COLO829 (cell line): ENCODE results near the gene TMED8.
A peak's percentile ranks its signal among the peaks of the same experiment; 100 is the strongest.
"Not testable (repeated sequence)": the region's sequence is repeated elsewhere in the genome, so short reads cannot be mapped to it uniquely, and the experiment has no call there.

Experiments
- DNase-seq: peaks from one replicate; pipeline ENCODE4 v3.0.0; 2012; ENCODE audit warnings: low spot score

Gene TMED8

DNA sequence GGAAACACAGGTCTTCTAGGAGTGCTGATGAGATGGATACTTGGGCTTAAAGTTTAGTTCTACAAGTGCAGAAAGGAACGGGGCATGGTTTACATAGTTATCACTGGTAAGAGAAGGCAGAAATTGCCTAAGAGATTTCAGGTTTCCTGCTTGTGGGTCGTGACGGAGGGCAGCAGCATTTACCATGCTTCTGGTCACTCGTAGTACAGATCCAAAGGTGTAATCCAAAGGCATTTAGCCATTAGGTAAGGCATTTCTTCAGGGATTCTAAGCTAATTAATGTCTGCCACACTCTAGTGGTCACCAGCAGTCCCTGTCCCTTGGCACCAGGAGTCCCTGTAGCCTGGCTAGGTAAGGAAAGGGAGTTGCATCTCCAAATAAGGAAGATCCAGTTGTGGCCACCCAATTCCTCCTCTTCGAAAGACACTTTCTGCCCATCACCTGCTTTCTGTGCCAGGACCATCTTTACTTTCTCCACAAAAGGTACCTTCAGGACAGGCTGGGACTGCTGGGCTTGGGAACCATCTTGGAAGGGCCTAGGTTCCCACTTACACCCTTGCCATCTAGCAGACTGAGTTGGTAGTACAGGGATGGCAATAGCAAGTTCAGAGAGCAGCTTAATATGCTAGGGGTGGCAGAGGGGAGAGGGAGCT, 54.5 kb downstream of the TMED8 start:
- no peak for DNase-seq

DNA sequence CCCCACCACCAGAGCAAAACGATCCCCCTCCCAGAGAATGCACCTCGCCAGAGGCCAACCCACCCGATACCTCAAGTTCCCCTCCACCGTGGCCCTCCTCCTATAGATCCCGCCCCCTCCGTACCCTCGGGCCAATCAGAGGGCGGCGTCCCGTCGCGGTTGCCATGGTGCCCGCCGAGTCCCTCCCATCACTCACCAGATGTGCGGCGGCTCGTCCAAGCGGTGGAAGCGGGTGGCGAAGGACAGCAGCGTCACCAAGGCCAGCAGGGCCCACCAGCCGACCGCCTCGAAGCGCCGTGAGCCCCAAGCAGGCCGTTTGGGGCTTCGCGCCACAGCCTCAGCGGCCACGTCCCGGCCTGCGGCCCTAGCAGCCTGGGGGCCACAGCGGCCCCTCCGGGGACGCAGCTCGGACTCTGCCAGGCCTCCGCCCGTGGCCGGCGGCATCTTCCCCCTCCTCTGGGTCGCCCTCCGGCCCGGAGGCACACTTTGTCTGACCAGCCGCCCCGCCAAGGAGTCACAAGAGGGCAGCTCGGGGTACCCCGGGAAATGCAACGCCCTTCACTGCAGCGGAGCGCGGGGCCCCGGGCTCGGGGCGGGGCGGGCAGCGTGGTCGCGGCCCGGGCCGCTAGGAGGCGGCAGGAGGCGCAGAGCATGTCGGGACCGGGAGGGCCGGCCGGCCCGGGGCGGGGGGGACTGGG, 56.5 kb downstream of the TMED8 start, which contains the start of gene POMT2:
Gene POMT2, minus strand, starts transcription at position 646 of the 698 bp plus-strand sequence. Its CDS starts 202 bp downstream, at position 444.
- DNase-seq = peak; percentile 71

DNA sequence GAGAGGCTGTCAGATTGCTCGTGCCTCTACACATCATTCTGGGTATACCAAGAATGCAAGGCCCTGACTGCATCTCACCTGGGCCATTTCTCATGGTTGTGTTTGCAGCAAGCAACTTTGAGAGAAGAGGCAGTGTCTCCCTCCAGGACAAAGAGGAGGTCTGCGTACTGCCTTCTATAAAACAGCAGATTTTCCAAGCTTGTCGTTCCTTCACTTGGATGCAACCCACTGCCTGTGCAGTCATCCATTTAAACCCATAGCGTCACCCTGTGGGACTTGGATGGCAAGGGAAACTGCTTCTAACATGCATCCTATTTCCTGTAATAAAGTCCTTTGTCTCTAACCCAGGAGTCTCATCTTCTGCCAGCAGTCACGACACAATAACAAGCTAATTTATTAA, 57.5 kb downstream of the TMED8 start:
- DNase-seq = no peak

DNA sequence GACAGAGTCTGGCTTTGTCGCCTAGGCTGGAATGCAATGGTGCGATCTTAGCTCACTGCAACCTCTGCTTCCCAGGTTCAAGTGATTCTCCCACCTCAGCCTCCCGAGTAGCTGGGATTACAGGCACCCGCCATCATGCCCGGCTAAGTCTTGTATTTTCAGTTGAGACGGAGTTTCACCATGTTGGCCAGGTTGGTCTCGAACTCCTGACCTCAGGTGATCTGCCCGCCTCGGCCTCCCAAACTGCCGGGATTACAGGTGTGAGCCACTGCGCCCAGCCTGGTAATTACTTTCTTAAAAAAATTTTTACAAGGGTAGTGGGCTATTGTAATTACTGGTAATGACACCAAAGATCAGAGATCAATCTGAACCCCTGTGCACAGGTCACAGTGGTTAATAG, 58.1 kb downstream of the TMED8 start:
- not testable (repeated sequence) for DNase-seq

DNA sequence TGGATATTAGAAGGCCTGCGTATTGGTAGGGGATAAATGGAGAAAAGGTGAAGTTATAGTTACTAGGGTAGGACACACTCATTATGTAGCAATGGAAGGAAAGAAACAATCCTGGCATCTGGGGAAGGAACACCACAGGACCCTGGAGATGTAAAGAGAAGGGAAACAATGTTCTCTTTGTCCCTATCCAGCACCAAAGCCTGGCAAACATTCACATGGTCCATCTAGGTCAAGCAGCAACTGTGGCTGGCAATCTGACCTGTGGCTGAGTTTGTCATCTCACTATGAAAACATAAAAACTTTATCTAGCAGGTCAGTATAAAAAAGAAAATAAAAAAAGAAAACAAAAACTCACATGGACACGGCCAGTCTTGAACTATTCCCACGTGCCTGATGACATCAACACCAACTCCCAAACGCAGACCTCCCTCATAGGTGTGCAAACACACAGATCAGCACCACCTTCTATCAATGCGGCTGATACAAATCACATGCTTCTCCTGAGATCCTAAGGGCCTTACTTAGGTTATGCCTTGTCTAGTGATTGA, 58.8 kb downstream of the TMED8 start:
- peak; percentile 86 for DNase-seq

DNA sequence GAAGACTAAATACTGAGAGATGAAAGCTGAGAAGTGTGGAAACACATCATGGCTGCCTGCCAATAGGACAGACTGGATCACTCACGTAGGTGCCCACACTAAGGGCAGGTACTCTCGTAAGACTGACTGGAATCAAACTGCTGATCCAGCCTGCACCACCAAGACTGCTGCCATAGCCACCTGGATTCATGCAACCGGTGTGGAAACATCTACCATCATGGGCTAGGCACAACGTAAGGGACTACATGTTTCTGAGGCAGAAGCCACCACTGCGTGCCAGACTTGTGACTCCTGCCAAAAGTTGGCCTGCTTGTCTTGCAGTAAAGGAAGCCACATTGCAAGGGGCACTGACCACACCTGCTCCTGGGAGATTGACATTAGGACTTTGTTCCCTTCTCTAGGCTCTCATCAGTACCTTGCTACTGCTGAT, 60.0 kb downstream of the TMED8 start:
- no peak for DNase-seq

DNA sequence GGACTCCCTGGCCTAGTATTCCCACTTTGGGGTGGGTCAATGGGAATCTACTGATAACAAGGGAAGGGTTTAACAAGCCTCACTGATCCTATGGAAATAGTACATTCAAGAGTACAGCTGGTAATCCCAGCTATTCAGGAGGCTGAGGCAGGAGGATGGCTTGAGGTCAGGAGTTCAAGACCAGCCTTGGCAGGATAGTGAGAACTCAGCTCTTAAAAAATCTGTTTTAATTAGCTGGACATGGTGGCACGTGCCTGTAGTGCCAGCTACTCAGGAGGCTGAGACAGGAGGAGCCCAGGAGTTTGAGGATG, 60.7 kb downstream of the TMED8 start:
- DNase-seq = no peak

DNA sequence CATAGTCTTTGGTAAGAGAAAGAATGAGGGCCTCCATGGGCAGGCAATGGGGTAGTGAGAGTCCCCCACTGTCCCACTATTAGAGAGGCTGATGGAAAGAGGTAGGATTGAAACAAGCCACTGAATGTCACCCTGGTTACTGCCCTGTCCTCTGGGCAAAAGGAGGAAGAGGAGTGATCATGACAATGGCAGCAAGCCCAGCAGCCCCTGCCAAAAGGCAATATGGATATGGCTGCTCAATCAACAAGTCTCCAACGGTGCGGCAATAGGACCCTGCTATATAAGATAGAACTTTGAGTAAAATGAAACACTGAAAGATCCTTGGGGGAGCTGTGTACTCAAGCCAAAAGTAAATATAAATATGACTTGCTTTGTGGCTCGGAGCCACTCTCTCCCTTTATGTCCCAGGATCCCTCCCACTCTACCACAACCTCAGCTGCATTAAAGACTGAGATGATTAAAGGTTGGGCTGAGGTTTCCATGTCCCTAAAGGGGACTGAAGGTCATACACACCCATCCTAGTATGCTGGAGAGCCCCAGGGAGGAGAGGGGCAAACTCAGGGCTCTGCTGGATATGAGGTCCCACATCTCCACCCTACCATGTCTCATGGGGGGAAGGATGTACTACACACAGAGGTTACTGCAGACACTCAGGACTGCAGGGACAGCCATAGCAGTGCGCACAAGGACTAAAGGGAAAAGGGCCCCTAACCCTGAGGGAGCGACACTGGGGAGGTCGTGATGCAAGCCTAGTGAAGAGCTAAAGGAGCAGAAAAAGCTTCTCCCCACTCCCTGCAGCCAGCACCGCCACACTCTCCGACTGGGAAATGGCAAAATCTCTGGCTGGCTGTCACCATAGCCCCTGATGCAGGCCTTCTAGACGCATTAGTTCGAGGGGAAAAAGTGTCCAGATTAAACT, 62.1 kb downstream of the TMED8 start:
- no peak for DNase-seq

DNA sequence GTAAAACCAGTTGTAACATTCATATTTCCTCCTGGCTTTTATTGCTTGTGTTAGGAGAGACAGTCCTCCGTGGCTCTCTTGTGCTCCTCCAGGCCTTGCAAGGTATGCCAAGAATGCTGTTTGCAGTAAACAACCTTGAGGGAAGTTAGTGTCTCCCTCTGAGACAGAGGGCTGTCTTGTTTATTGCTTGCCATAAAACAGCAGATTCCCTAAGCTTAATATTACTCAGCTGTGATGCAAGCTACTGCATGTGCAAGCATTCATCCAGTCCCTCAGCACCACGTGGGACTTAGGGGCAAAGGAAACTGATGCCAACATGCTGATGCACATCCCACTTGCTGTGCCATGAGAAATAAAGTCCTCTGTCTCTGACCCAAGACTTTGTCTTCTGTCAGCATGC, 62.9 kb downstream of the TMED8 start:
- DNase-seq = peak; percentile 49

DNA sequence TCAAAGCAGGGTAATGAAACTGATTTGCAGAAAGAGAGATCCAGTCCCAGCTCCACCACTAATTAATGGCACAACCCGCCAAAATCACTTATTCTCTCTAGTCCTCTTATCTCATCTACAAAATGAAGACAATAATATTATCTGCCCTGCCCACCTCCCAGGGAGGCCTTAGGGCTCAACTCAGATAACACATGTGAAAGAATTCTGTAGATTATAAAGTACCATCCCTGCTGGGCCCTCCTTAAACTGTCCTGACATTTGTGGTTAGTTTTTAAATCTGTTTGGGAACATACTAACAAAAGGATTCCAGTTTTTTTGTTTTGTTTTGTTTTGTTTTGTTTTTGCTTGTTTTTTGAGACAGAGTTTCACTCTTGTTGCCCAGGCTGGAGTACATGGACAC, 63.5 kb downstream of the TMED8 start:
- DNase-seq = no peak

DNA sequence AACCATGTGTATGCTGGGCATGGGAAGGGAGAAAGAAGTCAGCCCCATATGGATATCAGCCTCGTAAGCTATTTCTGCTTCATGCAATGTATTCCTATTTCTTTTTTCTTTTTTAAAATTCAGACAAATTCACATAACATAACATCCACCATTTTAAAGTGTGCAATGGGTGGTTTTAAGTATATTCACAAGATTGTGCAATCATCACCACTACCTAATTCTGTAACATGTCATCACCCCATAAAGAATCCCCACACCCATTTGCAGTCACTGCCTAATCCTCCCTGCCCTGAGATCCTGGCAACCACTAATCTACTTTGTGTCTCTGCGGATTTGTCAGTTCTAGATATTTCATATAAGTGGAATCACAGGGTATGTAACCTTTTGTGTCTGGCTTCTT, 65.7 kb downstream of the TMED8 start:
- DNase-seq = no peak

DNA sequence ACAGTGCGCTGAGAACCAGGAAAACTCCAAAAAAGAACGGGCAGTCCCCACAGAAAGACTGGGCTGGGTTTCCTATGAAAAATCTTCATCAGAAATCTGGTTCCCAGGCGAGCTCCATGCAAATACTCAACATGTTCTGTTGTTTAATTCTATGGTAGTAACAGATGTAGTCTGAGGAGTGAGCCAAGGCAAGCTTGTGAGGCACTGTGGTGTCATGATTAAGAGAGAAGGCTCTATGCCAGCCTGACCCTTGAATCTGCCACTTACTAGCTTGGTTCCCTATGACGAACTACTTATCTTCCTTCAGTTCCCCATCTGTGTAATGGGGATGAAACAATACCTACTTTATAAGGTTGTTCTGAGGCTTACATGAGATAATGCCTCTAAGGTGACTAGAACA, 66.9 kb downstream of the TMED8 start:
- DNase-seq = no peak

DNA sequence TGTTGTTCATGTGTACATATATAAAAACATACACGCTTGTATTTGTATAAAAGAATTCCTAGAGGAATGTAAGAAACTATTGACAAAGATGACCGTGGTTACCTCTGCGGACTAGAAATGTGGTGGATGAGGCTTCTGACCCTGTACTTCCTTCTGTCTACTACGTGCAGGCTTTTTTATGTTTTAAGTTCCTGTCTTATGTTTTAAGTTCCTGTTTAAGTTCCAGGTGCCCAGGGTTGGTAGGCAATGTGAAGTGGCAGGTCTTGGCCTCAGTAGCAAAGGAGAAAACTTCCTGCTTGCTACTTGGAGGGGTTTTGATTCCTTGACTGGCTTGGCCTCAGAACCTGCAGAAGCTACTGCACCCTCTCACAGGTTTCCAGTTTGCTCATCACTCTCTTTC, 67.8 kb downstream of the TMED8 start:
- no peak for DNase-seq

DNA sequence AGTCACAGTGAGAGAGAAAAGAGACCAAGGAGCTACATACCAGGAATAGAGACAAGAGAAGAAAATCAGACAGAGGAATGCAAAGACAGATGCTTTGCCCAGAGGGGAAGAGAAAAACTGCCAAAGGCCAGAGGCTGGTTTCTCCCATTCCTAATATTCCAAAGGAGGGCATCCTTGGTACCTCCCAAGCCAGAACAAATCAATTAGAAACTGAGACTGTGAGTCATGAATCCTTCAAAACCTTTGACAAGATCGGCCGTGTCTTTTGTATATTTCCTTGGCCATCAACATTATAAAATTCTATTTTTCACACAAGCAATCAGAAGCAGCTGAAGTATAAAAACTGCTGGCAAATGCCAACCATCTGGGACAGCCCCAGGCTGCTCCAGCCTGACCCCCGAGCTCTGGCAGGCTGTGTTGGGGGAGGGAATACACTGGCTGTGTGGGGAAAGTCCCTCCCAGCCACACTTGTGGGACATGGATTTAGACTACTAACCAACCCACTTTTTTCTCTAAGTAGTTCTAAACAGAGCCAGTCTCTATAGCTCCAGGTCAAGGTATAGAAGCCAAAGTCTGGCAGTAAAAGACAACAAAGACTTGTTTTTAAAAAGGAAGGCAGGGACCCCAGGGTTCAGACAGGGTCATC, 69.9 kb downstream of the TMED8 start:
- peak; percentile 42 for DNase-seq

DNA sequence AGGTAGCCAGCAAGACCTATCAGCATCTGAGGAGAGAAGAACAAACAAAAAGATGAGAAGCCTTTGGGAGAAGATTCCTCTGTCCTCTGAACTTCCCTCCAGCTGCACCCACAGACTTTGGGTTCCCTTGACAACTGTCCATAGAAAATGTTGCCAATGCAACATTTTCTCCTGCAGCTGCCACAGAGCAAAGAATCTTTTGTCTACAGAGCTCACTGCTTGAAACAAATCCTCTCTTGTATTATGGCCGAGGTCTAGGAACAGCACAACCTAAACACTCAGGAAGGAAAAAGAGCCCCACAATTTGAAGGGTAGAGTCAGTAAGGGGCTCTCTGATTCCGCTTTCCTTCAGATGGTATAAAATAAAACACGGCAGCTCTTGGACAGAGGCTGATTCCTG, 70.5 kb downstream of the TMED8 start:
- peak; percentile 83 for DNase-seq

DNA sequence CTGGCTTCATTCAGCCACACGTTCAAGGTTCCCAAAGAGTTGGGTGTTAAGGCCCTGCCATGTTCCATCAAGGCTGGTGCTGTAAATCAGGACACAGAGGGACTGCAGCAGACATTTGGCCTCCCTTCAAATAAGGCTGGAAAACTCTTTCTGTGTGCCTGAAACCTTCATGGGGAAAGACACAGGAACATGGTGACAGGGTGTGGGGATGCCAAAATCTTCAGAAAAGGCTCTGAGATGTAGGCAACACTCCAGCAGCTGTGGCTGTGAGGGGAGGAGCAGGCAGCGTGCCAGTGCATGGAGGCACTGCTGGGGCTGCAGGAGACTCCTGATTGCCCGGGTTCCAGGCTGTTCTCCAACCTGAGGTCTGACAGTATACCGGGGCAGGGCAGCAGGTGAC, 71.2 kb downstream of the TMED8 start:
- no peak for DNase-seq

DNA sequence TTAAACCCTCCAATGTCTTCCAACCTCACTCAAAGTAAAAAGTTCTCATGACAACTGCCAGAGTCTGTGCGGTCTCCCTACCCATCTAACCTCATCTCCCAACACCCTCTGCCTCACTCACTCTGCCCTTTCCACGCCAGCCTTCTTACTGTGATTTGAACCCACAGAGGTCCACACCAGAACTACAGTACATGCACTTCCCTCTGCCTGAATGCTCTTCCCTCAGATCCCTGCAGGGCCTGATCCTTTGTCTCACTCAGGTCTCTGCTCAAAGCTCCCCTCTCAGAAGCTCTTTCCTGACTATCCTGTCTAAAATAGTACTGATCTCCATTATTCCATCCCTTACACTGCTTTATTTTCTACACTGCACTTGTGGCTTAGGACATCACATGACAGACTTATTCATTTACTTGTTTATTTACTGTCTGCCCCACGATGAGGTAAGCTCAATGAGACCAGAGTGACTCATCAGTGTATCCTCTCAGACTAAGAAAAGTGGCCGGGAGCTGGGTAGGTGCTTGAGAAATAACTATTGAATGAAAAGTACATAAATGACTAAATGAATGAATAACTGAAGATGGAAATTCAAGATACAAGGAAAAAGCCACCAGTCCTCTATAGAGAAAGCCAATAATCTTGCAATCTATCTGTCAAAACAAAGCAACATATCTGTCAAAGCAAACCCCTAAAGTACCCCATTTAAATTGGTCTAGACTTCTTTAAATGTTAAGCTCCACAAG, 73.3 kb downstream of the TMED8 start:
- DNase-seq = peak; percentile 92

DNA sequence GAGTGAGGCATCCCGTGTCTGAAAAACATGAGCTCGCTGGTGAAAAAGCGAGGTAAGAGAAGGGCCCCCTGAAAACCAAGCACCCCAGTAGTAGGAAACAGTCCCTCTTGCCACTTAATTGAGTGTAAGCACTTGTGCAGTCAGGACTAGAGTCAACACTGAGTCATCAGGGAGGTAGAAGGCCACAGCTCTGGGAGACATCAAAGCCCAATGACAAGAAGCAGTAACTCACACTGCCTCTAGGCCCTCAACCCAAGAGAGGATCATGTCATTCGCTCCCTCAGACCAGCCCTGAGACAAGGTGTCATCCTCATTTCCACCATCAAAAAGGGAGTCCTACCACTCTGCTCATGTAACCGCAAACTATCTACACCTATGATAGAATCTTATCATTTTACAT, 74.0 kb downstream of the TMED8 start:
- peak; percentile 63 for DNase-seq

DNA sequence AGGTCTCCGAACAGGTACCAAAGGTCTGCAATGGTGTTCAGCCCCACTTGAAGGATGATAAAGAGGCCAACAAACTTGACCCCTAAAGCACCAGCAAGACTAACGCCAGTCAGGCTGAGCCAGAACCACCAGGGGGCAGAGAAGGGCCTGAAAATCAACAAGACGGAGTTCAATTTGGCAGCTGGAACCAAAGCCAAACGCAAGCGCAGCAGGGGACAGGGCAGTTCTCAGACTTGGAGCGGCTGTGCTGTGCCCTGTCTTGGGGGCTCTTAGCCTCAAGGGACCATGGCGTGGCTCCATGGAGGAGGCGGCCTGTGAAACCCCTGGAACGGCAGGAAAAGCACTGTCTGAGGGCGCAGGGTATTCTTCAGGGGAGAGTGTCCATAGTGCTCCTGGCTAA, 75.8 kb downstream of the TMED8 start:
- DNase-seq = peak; percentile 71

DNA sequence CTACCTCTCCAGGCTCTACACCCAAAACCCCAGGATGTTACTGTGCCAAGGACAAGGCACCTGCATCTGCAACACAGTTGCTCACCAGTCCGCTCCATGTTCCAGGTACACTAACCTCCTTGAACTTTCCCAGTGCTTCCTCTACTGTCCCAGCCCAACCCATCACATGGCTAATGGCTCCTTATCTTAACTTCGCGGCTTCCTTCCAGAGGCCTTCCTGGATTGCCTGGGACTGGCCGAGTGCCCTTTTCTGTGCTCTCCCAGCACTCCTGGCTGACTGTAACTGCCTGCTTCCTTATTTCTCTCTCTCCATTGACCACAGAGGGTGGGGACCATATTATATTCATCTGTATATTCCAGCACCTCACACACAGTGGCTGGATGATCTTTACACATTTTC, 77.1 kb downstream of the TMED8 start:
- no peak for DNase-seq

DNA sequence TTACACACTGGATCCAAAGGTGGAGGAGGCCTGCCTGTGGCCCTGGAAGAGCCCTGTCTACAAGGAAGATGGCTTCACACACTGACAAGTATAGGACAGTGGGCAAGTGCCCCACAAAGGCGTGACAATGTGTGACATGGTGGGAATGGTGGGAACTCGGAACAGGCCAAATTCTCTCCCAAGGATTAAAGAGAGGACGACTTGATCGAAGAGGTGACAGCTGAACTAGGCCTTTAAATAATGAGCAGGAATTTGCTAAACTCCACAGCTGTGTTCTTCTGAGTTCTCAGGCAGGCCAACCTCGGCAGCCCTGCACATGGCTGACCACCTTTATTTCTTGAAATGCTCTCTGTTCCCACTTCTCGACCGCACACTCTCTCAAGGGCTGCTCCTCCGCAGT, 80.0 kb downstream of the TMED8 start:
- DNase-seq = no peak
